GM18520 (cell line): ENCODE data around the gene TUBB6.
A peak's percentile ranks its signal among the peaks of the same experiment; 100 is the strongest.

Experiments used
- ATAC-seq: cut with Tn5 transposase; IDR thresholded peaks from one replicate; pipeline ENCODE4 v1.9.1; 2021; ENCODE audit not compliant: unreplicated experiment

TUBB6 gene

GRCh38 chr18:12313530-12314245 lies 5.6 kb downstream of the TUBB6 start:
- no peak for ATAC-seq

DNA sequence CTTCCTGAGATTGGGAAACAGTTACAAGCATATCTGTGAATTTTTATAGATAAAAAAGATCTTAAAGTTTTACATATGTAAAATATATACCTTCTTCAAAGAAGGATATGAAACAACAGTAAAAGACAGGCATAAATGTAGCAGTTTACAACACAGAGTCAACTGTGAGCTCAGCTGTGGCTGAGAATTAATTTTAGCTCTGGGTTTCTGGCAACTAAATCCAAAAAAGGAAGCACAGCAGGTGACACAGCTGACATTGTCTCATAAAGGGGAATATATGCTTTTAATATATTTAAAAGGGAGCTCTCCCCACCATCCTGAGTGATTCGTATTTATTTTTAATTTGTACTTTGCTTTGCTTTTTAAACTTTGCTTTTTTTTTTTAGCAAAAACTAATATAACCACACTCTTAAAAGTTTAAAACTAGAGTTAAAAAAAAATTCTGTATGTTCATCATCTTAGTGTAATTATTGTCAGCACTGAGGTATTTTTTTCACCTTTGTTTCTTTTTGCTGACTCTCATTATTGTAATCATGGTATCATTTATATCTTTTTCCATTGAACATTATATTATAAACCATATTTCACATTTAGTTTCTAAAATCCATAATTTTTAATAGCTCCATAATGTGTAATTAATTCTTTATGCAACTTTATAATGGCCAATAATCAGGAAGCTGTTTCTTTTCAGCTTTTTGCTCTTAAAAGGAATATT lies 6.7 kb downstream of the TUBB6 start:
- no peak for ATAC-seq

DNA sequence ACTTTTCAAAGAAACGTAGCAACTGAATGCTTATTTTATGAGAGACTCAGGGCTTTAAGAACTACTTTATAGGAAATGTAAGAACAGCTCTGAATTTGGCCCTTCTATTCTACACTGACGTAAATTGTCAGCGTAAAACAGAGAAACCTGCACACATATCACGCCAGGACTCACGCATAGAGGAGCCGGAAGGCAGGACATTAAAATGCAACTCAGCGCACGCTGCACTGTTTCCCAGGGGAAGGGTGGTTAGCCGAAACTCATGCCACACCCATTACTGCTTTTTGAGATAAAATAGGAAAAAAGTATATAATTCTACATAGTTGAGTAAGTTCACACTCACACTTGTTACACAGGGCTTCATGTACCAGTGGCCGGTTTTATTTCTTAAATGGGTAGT lies 7.4 kb downstream of the TUBB6 start:
- ATAC-seq: no peak

- ATAC-seq: no peak
Observed at GRCh38 chr18:12315911-12316310, 7.9 kb downstream of the TUBB6 start.

GRCh38 chr18:12317664-12318333 lies 9.8 kb downstream of the TUBB6 start:
- ATAC-seq: no peak

DNA sequence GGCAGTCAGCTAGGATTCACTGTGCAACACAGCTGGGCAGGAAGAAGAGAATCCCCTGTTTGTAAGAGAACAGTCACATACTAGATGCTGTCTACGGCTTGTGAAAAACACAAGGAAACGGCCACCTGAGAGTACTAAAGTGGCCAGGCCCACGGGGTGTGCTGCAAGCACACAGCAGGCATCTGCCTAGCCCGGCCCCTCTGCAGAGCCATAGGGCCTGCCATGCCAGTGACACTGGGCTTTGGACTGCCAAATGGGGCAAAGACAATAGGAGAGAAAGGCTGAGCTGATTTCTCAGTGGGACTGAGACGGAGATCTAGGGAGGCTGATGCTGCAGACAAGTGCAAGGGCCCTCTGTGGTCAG lies 10.3 kb downstream of the TUBB6 start:
- no peak for ATAC-seq

DNA sequence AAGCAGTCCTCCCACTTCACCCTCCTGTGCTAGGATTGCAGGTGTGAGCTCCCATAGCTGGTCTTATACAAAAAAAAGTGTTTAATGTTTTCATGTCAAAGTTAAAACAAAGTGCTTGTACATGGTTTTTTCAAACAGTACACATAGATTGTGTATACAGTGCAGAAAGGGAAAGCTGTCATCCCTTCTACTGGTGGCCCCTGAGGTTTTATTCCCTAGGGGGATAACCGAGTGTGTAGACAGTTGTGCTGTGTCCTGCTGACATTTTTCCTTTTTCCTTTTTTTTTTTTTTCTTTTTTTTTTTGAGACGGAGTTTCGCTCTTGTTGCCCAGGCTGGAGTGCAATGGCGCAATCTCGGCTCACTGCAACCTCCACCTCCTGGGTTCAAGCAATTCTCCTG lies 10.8 kb downstream of the TUBB6 start:
- no peak for ATAC-seq

- ATAC-seq: peak; percentile 71
Observed at GRCh38 chr18:12321333-12321732, 13.3 kb downstream of the TUBB6 start.

- ATAC-seq: no peak
Observed at GRCh38 chr18:12324991-12325725, 17.1 kb downstream of the TUBB6 start.

DNA sequence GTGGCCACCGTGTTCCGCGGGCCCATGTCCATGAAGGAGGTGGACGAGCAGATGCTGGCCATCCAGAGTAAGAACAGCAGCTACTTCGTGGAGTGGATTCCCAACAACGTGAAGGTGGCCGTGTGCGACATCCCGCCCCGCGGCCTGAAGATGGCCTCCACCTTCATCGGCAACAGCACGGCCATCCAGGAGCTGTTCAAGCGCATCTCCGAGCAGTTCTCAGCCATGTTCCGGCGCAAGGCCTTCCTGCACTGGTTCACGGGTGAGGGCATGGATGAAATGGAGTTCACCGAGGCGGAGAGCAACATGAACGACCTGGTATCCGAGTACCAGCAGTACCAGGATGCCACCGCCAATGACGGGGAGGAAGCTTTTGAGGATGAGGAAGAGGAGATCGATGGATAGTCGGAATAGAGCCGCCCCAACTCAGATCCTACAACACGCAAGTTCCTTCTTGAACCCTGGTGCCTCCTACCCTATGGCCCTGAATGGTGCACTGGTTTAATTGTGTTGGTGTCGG lies 17.7 kb downstream of the TUBB6 start:
- ATAC-seq: no peak

- ATAC-seq: no peak
Observed at GRCh38 chr18:12326711-12327460, 18.8 kb downstream of the TUBB6 start.

- ATAC-seq: no peak
Observed at GRCh38 chr18:12327510-12328178, 19.6 kb downstream of the TUBB6 start.

- ATAC-seq: no peak
Observed at GRCh38 chr18:12328179-12328823, 20.3 kb downstream of the TUBB6 start.

DNA sequence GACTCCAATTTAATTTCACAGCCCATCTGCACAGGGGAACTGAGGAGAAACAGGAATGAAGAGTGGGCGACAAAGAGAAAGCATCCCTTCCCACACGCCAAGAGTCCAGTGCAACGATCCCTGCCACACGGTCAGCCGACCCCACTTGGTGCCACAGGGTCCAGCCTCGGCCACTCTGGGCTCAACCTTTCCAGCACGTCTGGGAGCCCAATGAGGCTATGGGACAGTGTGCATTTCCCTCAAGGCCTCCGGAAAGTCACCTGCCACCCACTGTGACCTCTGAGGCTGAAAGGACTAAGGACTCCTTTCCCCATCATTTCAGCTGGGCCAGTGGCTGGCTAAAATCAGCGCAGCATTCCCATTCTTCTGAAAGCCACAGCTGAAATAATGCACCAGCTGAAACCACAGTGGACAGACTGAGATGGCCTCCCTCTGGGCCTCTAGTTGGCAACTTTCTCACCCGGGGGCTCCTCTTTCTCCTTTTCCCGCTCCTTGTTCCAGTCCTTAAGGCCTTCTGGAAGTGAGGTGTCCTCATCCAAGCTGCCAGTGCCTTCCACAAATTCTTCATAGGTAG lies 21.2 kb downstream of the TUBB6 start:
- no peak for ATAC-seq

GRCh38 chr18:12330766-12331165 lies 22.7 kb downstream of the TUBB6 start:
- no peak for ATAC-seq

DNA sequence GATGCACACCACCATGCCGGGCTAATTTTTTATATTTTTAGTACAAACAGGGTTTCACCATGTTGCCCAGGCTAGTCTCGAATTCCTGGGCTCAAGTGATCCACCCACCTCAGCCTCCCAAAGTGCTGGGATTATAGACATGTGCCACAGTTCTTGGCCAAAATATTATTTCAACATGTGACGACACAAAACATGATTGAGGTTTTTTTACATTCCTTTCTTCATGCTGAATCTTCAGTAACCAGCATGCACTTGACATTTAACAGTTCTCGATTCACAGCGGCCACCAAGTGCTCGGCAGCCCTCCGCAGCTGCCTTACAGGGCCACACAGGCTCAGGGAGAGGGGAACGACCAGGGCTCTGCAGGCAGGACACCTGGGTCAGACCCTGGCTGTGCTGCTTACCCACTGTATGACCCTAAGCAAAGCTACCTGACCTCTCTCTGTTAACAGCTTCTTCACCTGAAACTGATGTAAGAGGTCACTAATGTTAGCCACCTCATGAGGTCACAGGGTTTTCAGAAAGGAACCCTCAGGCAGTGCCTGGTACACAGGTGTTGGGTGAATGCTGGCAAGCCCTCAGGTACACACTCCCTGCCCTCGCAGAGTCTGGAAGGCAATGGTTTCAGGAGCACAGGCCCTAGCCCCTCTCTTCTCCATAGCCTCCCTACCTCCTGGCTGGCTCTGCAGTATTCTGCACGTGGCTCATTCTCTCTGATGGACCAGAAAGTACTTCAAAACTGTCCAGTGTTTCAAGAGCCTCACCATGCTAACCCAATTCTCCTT lies 25.7 kb downstream of the TUBB6 start:
- no peak for ATAC-seq

DNA sequence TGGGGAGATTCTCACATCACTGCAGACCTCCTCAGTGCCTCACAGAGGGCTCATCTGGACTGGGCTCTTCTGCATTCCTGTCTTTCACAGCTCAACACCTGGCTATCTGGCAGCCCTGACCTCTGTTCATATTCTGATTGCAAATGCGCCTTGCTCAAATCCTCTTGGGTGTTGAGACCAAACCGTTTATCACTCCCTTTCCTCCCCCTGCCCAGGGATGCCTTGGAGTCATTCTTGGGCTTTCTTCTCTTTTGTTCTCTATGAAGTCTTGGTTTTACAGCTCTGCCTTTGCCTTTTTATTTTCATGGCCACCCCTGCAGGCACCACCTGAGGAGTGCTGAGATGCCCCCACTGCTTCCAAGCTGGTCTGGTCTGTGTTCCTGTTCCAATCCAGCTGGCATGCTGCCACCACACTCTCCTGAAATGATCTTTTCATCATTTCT lies 26.3 kb downstream of the TUBB6 start:
- ATAC-seq: no peak

GRCh38 chr18:12334863-12335262 lies 26.8 kb downstream of the TUBB6 start:
- ATAC-seq: no peak
